ENCODE results near the gene INS. TPM values are rescaled to one million over a fixed set of nuclear protein-coding genes. Genes with fewer than 3 reads are reported as not detected.

Gene INS
- total RNA-seq, 1 donor from 2014 or later, result not detected

DNA sequence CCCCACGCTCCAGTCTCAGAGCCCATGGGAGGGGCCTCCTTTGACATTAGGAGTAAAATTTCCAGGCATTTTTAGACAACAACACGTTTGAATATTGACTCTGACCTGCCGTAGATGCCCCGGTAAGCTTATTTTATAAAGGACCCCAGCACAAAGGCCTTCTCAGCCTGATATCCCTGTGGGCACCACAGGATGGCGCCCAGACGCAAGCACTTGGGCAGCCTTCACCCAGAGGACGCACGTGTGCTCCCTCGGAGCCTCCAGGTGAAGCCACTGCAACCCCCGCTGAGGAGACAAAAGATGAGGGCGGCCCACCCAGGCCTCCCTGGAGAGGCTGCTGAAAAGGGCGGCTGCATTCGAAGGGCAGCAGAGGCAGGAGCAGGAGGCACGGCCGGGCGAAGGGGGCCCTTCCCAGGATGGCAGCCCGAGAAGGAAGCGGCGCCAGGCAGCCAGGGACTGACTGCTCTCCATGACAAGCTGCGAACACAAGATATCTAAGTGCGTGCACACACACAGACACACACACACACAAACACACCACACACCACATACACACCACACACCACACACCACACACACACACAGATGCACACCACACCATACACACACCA is 25.8 kb upstream of the INS start:
- Mint-ChIP-seq H3K36me3 (ENCODE audit: low read depth, unreplicated experiment) (no peaks in the 10 kb centered on the region), H3K27me3 (ENCODE audit: low read depth, unreplicated experiment) (peaks cover 38% of the 10 kb centered on the region), H3K27ac (ENCODE audit: unreplicated experiment) (no peak overlapping the region), H3K4me3 (ENCODE audit: unreplicated experiment) (no peak overlapping the region), H3K9me3 (ENCODE audit: unreplicated experiment) (peaks cover 5% of the 10 kb centered on the region), H3K4me1 (ENCODE audit: low read depth, unreplicated experiment) (no peaks in the 10 kb centered on the region)
- Histone ChIP-seq H4K20me1 (ENCODE audit: insufficient read depth, low read length) (peaks cover 4% of the 10 kb centered on the region), H3K79me2 (ENCODE audit: insufficient read depth, low read length) (no peaks in the 10 kb centered on the region), H3K27me3 (ENCODE audit: insufficient read depth, low read length) (peaks cover 20% of the 10 kb centered on the region), H3K4me1 (ENCODE audit: insufficient read depth, low read length) (no peaks in the 10 kb centered on the region), H3K4me3 (ENCODE audit: insufficient read depth, low read depth, low read length) (no peak overlapping the region), H3K36me3 (ENCODE audit: insufficient read depth, low read length) (no peaks in the 10 kb centered on the region), H3K27ac (ENCODE audit: low read depth, low read length) (no peak overlapping the region), H3K4me2 (ENCODE audit: low read length) (no peak overlapping the region), H3K9me3 (ENCODE audit: insufficient read depth, low read depth, low read length) (peaks cover 8% of the 10 kb centered on the region), H3K9ac (ENCODE audit: low read length) (no peak overlapping the region), H2AFZ (ENCODE audit: low read depth, low read length) (no peak overlapping the region)
- no peak for DNase-seq (ENCODE audit: low read depth)
- FAIRE-seq, result no peak
- no peak for TF ChIP-seq EZH2 (IDR thresholded peaks at IDR 0.05; ENCODE audit: insufficient read depth, low read length)
- TF ChIP-seq, protein P1, sequence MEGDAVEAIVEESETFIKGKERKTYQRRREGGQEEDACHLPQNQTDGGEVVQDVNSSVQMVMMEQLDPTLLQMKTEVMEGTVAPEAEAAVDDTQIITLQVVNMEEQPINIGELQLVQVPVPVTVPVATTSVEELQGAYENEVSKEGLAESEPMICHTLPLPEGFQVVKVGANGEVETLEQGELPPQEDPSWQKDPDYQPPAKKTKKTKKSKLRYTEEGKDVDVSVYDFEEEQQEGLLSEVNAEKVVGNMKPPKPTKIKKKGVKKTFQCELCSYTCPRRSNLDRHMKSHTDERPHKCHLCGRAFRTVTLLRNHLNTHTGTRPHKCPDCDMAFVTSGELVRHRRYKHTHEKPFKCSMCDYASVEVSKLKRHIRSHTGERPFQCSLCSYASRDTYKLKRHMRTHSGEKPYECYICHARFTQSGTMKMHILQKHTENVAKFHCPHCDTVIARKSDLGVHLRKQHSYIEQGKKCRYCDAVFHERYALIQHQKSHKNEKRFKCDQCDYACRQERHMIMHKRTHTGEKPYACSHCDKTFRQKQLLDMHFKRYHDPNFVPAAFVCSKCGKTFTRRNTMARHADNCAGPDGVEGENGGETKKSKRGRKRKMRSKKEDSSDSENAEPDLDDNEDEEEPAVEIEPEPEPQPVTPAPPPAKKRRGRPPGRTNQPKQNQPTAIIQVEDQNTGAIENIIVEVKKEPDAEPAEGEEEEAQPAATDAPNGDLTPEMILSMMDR (IDR thresholded peaks at IDR 0.05; ENCODE audit: insufficient read depth, low read depth, low read length), result peak; percentile 20

DNA sequence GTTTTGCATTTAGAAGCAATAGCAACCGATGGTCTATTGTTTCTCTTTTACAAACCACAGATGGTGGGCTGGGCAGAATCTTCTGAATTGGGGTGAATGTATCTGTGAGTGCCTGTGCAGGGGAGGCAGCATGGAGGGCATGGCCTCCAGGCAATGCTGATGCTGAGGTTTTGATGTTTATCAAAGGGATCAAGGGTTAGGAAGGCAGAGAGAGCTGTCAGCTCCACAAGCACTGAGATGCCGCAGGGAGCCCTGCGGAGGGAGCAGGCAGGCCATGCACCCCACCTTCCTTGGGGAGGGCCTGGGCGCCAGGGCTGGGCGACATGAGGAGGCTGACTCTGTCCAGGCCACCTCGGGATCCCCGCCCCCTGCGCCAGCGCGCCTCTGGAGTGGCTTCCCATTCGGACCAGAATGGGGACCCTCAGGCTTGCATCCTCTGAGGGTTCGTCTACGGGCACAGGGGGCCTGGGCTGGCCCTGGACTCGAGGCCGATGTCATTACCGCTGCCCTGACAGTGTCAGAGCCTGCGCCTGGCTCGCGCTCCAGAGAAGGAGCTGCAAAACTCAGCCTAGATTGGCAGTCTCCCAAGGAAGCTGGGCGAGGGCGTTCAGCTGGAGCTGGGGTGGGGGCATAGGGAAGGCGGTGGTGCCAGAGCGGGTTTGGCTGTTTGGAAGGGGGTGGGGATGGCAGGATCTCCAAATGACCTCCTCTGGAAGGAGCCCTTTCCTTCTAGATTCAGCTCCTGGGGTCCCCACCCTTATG is 24.5 kb upstream of the INS start:
- H3K27ac ChIP-seq (ENCODE audit: low read depth, low read length), result no peak overlapping the region
- peaks cover 6% of the 10 kb centered on the region for H3K4me1 ChIP-seq (ENCODE audit: insufficient read depth, low read length)
- Mint-ChIP-seq H3K9me3 (ENCODE audit: unreplicated experiment) (peaks cover 5% of the 10 kb centered on the region), H3K4me3 (ENCODE audit: unreplicated experiment) (no peak overlapping the region), H3K27ac (ENCODE audit: unreplicated experiment) (peak overlapping the region; percentile 70), H3K36me3 (ENCODE audit: low read depth, unreplicated experiment) (no peaks in the 10 kb centered on the region), H3K27me3 (ENCODE audit: low read depth, unreplicated experiment) (peaks cover 25% of the 10 kb centered on the region), H3K4me1 (ENCODE audit: low read depth, unreplicated experiment) (no peaks in the 10 kb centered on the region)
- H3K36me3 ChIP-seq (ENCODE audit: insufficient read depth, low read length), result no peaks in the 10 kb centered on the region
- peaks cover 4% of the 10 kb centered on the region for H4K20me1 ChIP-seq (ENCODE audit: insufficient read depth, low read length)
- no peak overlapping the region for H3K4me3 ChIP-seq (ENCODE audit: insufficient read depth, low read depth, low read length)
- H3K9ac ChIP-seq (ENCODE audit: low read length), result no peak overlapping the region
- TF ChIP-seq EZH2 (IDR thresholded peaks at IDR 0.05; ENCODE audit: insufficient read depth, low read length), result no peak
- TF ChIP-seq, protein P1 (IDR thresholded peaks at IDR 0.05; ENCODE audit: insufficient read depth, low read depth, low read length), result no peak
- FAIRE-seq, result no peak
- H2AFZ ChIP-seq (ENCODE audit: low read depth, low read length), result no peak overlapping the region
- H3K79me2 ChIP-seq (ENCODE audit: insufficient read depth, low read length), result no peaks in the 10 kb centered on the region
- peaks cover 12% of the 10 kb centered on the region for H3K27me3 ChIP-seq (ENCODE audit: insufficient read depth, low read length)
- DNase-seq (ENCODE audit: low read depth), result no peak
- no peak overlapping the region for H3K4me2 ChIP-seq (ENCODE audit: low read length)
- peaks cover 8% of the 10 kb centered on the region for H3K9me3 ChIP-seq (ENCODE audit: insufficient read depth, low read depth, low read length)
